T-helper 9 cell (primary cell): ENCODE results near the gene CHML.

Source experiments
- DNase-seq: peaks from one replicate; pipeline ENCODE4 v3.0.0-alpha.2; 2020

CHML gene

DNA sequence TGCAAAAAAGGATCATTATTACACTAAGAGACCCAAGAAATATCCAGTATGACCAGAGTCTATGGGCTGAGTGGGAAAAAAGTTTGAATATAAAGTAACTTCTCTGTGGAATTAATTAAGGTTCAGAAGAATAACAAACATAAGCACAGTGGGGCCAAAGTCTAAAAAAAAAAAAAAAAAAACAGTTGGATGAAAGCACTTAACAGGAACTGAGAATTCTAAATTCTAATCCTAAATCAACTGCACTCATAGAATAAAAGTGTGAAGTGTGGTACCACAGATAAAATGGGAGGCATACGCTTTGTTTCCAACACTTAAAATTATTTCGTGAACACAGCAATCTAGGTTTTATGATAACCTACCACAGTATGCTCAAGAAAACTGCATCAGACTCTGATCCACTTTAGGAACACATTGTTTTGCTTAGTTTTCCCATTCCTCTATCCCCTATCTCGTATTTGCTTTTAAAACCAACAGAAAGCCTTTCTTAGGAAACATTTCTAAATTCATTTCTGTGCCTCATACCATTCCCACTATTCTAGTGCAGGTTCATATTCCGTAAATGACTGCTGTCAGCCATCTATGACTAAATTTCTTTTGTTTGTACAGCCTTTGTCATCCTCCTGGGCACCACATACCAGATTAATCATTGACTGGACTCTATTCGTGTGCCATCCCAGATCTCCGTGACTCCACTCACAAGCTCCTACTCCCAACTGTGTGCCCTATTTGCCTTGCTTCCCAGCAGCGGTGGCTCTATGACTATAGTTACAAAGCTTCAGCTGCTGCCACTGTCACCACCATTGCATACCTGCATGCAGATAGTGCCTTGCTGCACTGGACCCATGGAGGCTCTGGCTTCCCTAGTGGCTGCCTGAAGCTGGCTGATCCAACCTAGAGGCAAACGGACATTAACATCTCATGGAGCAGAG is 24.9 kb downstream of the CHML start:
- DNase-seq = no peak

DNA sequence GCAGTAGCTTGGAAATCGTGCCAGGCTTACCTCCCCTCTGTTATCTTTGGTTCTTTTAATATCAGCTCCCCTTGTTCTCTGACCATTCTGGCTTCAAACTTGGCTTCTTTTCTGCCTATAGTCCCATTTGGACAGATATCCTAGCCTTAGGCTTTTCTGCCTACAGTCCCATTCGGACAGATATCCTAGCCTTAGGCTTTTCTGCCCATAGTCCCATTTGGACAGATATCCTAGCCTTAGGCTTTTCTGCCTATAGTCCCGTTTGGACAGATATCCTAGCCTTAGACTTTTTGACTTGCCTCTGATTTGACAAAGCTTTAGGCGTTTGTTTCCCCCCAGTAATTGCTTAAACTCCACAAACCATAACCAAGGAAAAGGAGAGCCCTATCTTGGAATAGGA is 25.6 kb downstream of the CHML start:
- no peak for DNase-seq

DNA sequence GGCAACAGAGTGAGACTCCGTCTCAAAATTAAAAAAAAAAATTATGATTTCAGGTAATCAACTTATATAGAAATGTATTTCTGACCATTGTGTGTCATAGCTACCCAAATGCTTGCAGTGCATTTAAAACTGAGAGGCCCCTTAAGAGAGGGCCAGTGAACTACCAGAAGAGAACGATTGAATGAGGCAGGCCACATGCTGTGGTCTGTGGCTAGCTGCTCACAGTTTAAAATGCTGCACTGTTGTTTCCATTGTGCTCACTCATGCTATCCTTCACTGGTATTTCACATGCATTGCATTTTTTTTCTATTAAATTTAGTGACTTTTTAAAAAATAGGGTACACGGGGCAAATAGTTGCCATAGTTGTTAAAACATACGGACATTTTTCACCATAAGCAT is 26.0 kb downstream of the CHML start:
- no peak for DNase-seq

DNA sequence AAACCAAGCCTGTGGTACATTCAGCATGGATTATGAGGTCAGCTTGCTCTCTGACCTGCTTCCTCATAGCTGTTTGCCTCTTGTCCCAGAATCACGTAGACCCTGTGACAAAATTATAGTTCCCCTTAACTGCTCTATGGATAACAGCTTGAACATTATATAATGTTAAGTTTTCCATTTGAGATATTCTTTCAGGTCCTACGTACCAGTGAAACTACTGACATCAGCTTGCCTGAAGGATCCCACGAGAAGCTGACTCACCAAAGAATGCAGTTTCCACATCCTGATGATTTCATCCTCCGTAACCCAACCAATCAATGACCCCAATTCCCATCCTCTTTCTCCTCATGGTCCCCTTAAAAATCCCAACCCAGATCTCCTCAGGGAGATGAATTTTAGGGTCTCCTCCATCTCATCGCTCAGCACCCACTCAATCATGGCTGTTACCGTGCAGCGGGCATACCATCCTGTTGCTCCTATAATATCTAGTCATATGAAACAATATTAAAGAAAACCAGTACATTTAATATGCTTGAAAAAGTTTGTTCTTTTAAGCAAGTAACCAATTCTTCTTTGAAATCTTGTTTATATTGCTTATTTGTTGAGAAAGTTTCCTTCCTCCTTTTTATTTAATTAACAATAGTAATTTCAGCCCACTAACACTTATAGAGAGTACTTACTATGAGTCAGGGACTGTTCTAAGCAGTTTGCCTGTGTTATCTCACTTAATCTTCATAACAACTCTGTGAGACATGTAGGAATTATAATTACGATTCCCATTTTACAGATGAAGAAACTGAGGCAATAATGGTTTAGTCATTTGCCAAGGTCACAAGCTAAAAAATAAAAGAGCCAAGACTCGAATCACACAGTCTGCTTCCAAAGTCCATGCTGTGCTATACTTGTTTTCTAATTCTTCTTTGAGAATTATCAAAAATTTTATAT is 27.4 kb downstream of the CHML start:
- DNase-seq = no peak

DNA sequence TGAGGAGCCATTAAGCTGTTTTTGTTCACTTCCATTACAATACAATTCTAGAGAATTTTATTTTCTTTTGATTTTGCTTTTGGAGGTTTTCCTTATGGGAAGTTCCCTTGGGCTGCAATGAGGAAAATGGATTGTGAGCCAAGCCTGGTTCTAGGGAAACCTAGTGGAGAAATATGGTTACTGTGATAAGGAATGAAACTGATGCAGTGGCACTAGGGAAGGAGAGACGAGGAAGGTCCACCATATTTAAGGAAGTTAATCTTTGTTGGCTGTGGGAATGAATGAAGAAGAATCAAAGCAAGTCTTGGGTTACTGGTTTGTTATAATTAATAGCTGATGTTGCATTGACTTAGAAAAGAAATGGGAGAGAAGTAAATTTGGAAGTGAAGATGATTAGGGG is 28.4 kb downstream of the CHML start:
- DNase-seq = no peak

DNA sequence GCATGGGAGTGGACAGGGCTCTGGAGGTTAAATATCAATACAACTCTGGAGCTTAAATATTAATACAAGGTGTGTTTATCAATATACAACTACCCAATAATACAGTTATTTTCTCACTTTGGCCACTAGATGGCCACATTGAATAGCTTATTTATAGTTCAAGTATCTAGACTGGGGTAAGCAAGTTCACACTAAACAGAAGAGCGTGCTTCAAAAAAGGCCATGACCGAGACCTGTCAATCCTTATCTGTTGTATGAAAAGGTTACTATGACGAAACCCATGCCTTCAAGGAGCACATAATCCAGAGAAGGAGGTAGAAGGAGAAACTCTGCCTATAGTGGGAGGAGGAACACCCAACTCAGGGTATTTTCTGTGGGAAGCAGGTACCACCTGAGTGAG is 29.1 kb downstream of the CHML start:
- no peak for DNase-seq

DNA sequence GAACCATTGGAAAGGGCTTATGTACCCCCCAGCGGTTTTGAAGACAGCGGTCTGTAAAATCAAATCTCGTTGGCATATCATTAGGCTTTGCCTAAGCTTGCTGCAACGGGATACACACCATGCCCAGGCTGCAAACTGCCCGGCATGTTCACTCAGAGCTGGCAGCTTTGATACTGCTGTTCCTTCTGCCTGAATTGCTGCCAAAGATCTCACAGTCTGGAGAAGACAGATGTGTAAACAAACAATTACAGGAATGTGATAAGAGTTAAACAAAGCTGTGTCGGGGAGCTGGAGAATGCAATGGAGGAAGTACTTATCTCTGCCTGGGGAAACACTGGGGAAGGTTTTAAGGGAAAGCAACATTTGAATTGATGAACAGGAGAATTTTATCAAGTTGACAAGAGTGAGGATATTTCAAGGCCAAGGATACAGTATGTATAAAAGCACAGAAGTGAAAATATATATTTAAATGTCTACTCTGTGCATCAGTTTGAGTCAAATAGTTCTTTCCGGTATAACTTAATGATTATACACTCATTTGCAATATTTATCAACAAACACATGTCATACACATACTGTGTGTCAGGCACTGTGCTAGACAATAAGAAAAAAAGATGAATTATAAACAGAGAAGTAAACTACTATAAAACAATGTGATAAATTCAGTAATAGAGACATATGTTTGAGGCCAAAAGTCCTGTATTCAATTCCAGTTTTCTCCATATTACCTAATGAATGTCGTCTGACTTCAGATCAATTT is 29.9 kb downstream of the CHML start:
- DNase-seq = no peak

DNA sequence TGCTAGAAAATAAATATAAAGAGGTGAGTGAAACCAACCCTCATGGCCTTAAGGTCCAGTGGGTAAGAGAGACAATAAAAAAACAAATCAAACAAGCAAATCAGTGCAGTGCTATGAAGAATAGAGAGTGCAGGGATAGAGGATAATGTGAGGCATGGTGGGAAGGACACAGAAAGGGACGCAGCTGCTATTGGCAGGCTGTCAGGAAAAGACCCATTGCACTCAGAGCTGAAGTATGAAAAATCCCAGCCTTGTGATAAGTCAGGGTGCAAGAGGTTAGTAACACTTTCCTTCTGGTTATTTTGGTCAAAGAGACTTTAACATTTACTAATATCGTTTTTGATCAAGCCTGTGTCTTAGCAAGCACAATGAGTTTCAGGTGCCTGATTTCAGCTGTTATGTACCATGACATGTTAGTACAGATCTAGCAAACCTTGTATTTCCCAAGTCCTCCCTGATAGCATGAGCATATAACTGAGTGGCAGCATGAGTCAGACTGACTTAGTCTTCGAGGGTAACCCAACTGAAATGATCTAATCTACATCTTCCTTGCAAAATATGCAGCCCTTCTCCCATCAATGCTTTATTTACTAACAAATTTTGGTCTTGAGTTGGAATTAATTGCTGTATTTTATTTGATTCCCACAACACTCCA is 31.7 kb downstream of the CHML start:
- DNase-seq = no peak

DNA sequence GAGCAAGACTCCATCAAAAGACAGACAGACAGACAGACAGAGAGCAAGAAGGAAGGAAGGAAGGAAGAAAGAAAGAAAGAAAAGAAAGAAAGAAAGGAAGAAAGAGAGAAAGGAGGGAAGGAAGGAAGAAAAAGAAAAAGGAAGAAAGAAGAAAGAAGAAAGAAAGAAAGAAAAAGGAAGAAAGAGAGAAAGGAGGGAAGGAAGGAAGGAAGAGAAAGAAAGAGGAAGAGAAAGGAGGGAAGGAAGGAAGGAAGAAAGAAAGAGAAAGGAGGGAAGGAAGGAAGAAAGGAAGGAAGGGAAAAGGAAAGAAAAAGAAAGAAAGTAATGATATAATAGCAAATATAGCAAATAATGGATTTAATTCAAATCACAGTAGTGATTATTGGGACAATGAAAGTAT is 32.7 kb downstream of the CHML start:
- no peak for DNase-seq

DNA sequence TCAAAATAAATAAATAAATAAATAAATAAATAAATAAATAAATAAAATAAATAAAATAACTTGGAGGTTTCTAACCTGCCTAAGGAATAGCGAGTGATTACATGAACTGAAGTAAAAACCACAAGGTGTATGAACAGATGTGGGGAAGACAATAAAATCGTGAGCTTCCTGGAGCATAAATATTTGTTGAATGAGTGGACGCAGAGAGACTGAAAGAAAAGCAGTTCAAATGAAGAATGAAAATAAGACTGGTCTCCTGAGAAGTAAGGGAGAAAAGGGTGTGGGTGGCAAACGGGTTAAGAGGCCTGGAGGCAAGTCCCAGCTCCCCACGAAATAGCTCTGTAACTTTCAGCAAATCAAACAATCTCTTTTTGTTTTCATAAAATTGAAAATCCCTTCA is 33.6 kb downstream of the CHML start:
- no peak for DNase-seq

DNA sequence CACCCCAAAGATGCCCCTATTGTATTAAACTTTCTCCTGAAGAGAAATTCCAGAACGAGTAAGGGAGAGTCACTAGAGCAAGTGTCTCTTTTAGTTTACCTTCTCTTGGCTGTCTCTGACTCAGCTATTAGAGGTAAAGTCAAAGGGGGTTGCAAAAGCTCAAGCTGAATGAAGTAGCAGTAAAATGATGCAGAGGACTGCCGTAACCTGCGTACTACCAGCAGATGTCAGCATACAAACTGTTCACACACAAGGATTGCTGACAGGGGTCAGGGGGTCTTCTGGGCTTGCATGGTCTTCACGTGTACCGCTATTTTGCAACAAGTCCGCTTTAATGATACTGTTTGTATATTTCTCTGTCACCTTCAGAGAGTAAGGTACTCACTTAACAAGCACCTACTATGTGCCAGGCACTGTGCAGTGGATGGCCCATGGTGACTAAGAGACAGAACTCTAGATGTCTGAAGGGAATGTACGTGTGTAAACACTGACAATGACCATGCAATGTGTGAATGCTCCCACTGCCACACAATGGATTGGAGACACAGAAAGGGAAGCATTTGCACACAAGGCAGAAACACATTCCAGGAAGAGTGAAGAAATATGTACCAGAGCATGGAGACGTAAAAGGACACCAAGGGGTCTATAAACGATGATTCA is 34.9 kb downstream of the CHML start:
- no peak for DNase-seq

DNA sequence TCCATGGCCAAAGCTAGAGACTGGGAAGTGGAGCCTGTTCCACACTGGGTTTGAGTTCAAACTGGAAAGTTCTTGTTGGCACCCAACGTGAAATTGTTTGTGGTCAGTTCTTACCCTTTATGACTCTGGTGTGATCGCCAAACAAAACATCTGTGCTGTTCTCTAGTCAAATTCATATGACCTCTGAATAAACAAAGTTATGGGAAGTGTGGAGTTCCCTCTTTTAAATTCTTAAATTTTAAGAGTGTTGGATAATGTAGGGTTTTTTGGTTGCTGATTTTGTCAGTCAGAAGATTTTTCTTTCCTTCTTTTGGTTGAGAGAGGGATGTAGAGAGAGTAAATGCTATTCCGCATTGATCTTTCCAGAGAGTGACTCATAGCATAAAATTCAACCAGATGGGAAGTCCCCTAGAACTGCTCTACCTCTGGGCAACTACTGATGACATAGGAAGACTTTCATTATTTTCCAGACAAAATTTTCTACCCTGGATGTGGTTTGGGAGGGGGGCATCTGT is 36.4 kb downstream of the CHML start:
- DNase-seq = no peak

DNA sequence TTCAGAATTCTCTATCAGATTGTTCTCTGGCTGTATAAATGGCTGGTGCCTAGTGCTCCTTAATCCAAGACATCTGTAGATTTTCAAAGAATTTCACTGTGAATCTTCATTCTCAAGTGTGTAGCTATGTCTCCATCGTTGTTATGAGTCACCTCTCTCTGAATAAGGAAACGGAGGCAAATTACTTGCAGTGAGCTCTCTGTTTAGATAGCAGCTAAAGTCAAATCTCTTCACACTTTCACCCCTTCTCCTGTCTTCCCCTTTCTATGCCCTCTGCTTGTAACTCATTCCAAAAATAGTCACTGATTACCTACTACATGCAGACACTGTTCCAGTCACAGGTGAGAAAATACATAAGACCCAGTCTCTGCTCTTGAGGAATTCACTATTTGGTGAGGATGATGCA is 39.7 kb downstream of the CHML start:
- no peak for DNase-seq

DNA sequence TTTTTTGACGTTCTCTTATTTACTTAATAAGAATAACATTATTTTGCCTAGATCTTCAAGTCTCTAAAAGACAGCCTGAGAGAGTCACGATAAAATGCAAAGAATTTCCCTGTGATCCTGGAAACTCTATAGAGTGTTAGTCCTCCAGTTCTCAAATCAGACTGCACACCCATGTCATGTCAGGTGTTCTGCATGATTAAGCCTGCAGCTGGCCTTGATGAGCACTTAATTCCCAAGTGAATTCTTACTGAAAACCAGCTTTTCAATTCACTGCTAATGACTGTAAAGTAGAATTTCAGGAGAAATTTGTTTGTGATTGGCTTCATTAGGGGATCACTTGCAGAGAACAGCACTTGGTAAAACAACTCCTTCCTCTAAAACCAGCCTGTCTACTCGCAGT is 41.9 kb downstream of the CHML start:
- DNase-seq = no peak

DNA sequence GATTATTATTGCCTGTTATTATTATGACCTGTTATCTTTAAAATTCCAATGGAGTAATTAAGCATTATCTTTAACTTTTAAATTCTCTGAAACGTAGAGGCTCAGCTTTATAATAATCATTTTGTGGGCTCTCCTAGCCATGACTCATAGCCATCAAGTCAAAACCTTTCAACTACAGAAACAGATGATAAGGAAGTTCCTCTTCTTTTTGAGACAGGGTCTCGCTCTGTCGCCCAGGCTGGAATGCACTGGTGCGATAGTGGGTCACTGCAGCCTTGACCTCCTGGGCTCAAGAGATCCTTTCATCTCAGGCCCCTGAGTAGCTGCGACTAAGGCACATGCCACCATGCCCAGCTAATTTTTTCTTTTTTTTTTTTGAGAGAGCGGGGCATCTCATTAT is 43.5 kb downstream of the CHML start:
- no peak for DNase-seq

DNA sequence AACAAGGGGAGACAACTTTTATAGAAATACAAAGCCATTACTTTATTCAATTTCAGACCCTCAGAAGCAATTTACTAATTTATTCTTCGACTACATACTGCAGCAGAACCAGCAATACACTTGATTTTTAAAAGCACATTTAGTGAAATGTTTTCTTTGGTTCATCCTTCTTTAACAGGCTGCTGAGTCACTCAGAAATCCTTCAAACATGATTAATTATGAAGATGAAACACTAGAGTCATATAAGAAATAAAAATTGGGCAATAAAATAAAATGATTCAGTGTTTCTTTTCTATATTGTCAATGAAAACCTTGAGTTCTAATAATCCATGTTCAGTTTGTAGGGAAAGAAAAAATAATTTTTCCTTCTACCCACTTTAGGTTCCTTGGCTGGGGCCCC is 47.0 kb downstream of the CHML start:
- no peak for DNase-seq

DNA sequence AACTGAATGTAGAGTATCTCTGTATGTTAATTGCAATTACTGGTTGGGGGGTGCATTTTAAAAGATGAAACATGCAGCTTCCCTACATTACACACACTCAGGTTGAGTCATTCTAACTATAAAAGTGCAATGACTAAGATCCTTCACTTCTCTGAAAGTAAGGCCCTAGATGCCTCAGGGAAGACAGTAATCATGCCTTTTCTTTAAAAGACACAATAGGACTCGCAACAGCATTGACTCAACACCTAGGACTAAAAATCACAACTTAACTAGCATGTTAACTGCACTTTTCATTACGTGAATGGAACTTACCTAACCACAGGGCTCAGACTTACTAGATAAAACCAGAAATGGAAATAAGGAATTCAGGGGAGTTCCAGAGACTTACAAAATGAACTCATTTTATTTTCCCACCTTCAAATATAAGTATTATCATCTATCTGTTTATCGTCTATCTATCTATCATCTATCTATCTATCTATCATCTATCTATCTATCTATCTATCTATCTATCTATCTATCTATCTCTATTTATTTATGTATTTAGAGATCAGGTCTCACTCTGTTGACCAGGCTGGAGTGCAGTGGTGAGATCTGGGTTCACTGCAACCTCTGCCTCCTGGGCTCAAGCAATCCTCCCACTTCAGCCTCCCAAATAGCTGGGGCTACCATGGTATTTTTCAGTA is 47.8 kb downstream of the CHML start:
- DNase-seq = no peak

DNA sequence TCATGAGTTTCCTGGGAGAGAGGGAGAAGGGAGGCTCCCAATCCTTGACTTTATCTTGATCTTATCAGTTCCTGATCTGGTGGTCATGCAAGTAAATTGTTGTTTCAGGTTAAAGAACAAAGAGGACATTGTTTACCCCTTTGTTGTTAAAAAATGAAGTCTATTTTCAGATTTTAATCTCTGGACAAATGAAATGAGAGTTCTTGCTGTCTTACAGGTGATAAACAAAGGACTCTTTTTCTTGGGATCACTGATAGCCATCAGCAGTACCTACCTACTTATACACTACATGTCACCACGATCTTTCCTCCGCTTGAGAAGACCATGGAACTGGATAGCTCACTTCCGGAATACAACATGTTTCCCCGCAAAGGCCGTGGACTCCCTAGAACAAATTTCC is 48.4 kb downstream of the CHML start:
- no peak for DNase-seq

DNA sequence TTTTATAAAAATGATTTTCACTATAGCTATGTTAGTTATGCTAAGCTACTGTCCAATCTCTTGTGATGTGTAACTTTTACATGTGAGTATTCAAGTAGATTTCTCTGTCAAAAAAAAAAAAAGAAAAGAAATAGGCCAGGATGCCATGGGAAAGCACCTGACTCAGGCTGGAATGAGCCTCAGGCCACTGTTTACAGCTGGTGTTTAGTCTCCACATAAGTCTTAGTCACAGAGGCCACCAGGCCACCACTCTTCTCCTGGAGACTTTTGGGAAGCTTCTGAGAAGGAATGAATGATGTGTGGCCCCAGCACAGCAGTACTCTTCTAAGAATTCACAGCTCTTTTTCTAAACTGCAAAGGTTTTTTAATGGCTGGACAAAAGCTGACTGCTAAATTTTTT is 48.9 kb downstream of the CHML start:
- DNase-seq = no peak

DNA sequence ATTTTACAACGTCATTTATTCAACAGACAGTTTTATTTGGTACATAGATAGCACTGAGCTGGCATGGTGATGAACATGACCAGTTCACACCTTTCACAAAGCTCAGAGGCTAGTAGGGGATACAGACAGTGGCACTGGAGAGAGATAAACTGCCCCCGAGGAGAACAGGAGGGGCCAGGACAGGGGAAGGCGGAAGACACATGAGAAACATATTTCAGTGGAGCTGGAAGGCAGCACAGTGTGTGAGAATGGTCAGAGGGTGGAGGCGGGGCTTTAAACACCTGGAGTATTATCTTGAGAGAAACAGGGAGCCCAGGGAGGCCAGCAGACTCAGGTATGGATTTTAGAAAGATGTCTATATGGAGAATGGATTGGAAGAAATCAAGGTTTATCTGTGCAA is 49.5 kb downstream of the CHML start:
- no peak for DNase-seq
